GM21390 (cell line): ENCODE measurements around the gene IMMT.
"Not testable (repeated sequence)": the region's sequence is repeated elsewhere in the genome, so short reads cannot be mapped to it uniquely, and the experiment has no call there.

Experiments
- ATAC-seq: cut with Tn5 transposase; IDR thresholded peaks from one replicate; pipeline ENCODE4 v1.9.1; 2021; ENCODE audit not compliant: unreplicated experiment

The IMMT gene

GRCh38 chr2:86202336-86202692 is 7.1 kb upstream of the IMMT start:
- ATAC-seq = no peak

- ATAC-seq = no peak
Measured at GRCh38 chr2:86201671-86202335, 6.5 kb upstream of the IMMT start.

- ATAC-seq = not testable (repeated sequence)
Measured at GRCh38 chr2:86200564-86200963, 5.3 kb upstream of the IMMT start.

- no peak for ATAC-seq
Measured at GRCh38 chr2:86199834-86200177, 4.5 kb upstream of the IMMT start.

- no peak for ATAC-seq
Measured at GRCh38 chr2:86195808-86196387, 636 bp upstream of the IMMT start.

GRCh38 chr2:86194751-86195054 is 559 bp downstream of the IMMT start:
- ATAC-seq = no peak

GRCh38 chr2:86193901-86194567 is 1.2 kb downstream of the IMMT start:
- no peak for ATAC-seq

GRCh38 chr2:86189782-86190416 is 5.4 kb downstream of the IMMT start:
- ATAC-seq = no peak

- ATAC-seq = no peak
Measured at GRCh38 chr2:86186431-86186830, 8.8 kb downstream of the IMMT start.

GRCh38 chr2:86185517-86186212 is 9.6 kb downstream of the IMMT start:
- ATAC-seq = no peak

GRCh38 chr2:86176597-86176996 is 18.7 kb downstream of the IMMT start:
- no peak for ATAC-seq

GRCh38 chr2:86175828-86176227 is 19.4 kb downstream of the IMMT start:
- no peak for ATAC-seq

- no peak for ATAC-seq
Measured at GRCh38 chr2:86174445-86174844, 20.8 kb downstream of the IMMT start.

- no peak for ATAC-seq
Measured at GRCh38 chr2:86172610-86173009, 22.7 kb downstream of the IMMT start.

- ATAC-seq = no peak
Measured at GRCh38 chr2:86171295-86171694, 24.0 kb downstream of the IMMT start.

- ATAC-seq = no peak
Measured at GRCh38 chr2:86170449-86170848, 24.8 kb downstream of the IMMT start.

- no peak for ATAC-seq
Measured at GRCh38 chr2:86160156-86160952, 34.9 kb downstream of the IMMT start.

- ATAC-seq = no peak
Measured at GRCh38 chr2:86158286-86158685, 37.0 kb downstream of the IMMT start.

GRCh38 chr2:86157009-86157556 is 38.2 kb downstream of the IMMT start:
- no peak for ATAC-seq

GRCh38 chr2:86150502-86150901 is 44.8 kb downstream of the IMMT start:
- ATAC-seq = no peak

GRCh38 chr2:86147793-86148192 is 47.5 kb downstream of the IMMT start:
- ATAC-seq = no peak
